OCI-LY7 (cell line): Measurements from ENCODE around the gene CLSTN2.

Experiments
- CTCF ChIP-seq: fragments of 200-600 bp; sonication (generic); conservative IDR thresholded peaks from 2 replicates; pipeline ENCODE4 v1.5.1; 2014; ENCODE audit warnings: mild to moderate bottlenecking, antibody characterized with exemption, low read length, moderate library complexity, mixed read lengths
- EZH2phosphoT487 ChIP-seq: fragments of 200-600 bp; sonication (generic); IDR thresholded peaks from 2 replicates; pipeline ENCODE4 v1.6.1; 2018; ENCODE audit warnings: low read depth, borderline replicate concordance, mild to moderate bottlenecking, mixed run types, antibody characterized with exemption, low read length, moderate library complexity, mixed read lengths

- no peak for TF ChIP-seq CTCF
- no peak for TF ChIP-seq EZH2phosphoT487
These were observed 230.1 kb downstream of the CLSTN2 start for GRCh38 chr3:140164922-140165590.
